Liver (tissue), 3 donors: ENCODE results near the gene VSTM2L.

Experiments used
- EGR1 ChIP-seq, 2 donors: IDR thresholded peaks; 2 replicates each; pipeline ENCODE4 v1.6.1; 2016 to 2018; ENCODE audit warnings: antibody characterized with exemption in 2 of 2, low read depth in 2 of 2
- FOXA1 ChIP-seq: IDR thresholded peaks from 2 replicates; pipeline ENCODE4 v1.6.1; 2016; ENCODE audit warnings: antibody characterized with exemption
- GABPA ChIP-seq, 2 donors: IDR thresholded peaks in 1 of 2; conservative IDR thresholded peaks in 1 of 2; 2 replicates each; pipeline ENCODE4 v1.6.1; 2016; ENCODE audit warnings: antibody characterized with exemption in 2 of 2, mild to moderate bottlenecking in 1 of 2, moderate library complexity in 1 of 2
- NR2F2 ChIP-seq: IDR thresholded peaks from 2 replicates; pipeline ENCODE4 v1.6.1; 2016; ENCODE audit warnings: antibody characterized with exemption
- SP1 ChIP-seq: IDR thresholded peaks from 2 replicates; pipeline ENCODE4 v1.6.1; 2018; ENCODE audit warnings: antibody characterized with exemption, mild to moderate bottlenecking
- TAF1 ChIP-seq: conservative IDR thresholded peaks from 2 replicates; pipeline ENCODE4 v1.6.1; 2016; ENCODE audit warnings: antibody characterized with exemption, mild to moderate bottlenecking
- YY1 ChIP-seq: IDR thresholded peaks from 2 replicates; pipeline ENCODE4 v1.6.1; 2016; ENCODE audit warnings: antibody characterized with exemption, mild to moderate bottlenecking
- TF ChIP-seq, protein P1 (sequence below): IDR thresholded peaks from 2 replicates; pipeline ENCODE4 v1.6.1; 2016; ENCODE audit warnings: antibody characterized with exemption
- TF ChIP-seq, protein P2 (sequence below): fragments of 150-350 bp; IDR thresholded peaks from 2 replicates; pipeline ENCODE4 v1.5.1; 2017; ENCODE audit warnings: improper control_type of control experiment, low read depth, low read length; ENCODE audit not compliant: missing input control
- TF ChIP-seq, protein P3 (sequence below): IDR thresholded peaks from 2 replicates; pipeline ENCODE4 v1.6.1; 2016; ENCODE audit warnings: antibody characterized with exemption
- TF ChIP-seq, protein P4 (sequence below): IDR thresholded peaks from 2 replicates; pipeline ENCODE4 v1.6.1; 2016; ENCODE audit warnings: antibody characterized with exemption
- TF ChIP-seq, protein P5 (sequence below): IDR thresholded peaks from 2 replicates; pipeline ENCODE4 v1.6.1; 2016; ENCODE audit warnings: antibody characterized with exemption, mild to moderate bottlenecking
- donor health status: healthy.
- donor health status: healthy.

DNA sequence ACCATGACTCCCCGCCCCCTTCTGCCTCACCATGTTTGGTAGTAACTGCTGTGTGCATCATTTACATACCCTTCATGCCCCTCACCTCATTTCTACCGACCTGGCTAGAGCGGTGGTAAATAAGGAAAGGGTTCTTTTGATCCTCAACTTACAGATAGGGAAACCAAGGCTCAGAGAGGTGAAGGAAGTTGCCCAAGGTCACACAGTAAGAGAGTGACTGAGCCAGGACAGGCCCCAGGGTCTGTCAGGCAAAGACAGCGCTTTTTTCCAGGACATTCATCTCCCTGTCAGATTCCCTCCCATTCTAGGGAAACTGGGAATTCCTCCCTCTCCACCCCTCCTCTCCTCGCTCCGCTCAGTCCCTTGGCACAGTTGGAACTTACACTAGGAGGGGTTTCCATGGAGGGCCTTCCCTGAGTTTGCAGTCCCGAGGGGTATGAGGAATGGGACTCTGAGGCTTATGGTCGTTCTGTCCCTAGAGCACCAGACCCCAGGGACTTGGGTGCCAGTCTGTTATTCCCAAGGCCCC, 2.0 kb downstream of the VSTM2L start:
- TF ChIP-seq, protein P1, sequence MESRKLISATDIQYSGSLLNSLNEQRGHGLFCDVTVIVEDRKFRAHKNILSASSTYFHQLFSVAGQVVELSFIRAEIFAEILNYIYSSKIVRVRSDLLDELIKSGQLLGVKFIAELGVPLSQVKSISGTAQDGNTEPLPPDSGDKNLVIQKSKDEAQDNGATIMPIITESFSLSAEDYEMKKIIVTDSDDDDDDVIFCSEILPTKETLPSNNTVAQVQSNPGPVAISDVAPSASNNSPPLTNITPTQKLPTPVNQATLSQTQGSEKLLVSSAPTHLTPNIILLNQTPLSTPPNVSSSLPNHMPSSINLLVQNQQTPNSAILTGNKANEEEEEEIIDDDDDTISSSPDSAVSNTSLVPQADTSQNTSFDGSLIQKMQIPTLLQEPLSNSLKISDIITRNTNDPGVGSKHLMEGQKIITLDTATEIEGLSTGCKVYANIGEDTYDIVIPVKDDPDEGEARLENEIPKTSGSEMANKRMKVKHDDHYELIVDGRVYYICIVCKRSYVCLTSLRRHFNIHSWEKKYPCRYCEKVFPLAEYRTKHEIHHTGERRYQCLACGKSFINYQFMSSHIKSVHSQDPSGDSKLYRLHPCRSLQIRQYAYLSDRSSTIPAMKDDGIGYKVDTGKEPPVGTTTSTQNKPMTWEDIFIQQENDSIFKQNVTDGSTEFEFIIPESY, result no peak
- TF ChIP-seq, protein P2, sequence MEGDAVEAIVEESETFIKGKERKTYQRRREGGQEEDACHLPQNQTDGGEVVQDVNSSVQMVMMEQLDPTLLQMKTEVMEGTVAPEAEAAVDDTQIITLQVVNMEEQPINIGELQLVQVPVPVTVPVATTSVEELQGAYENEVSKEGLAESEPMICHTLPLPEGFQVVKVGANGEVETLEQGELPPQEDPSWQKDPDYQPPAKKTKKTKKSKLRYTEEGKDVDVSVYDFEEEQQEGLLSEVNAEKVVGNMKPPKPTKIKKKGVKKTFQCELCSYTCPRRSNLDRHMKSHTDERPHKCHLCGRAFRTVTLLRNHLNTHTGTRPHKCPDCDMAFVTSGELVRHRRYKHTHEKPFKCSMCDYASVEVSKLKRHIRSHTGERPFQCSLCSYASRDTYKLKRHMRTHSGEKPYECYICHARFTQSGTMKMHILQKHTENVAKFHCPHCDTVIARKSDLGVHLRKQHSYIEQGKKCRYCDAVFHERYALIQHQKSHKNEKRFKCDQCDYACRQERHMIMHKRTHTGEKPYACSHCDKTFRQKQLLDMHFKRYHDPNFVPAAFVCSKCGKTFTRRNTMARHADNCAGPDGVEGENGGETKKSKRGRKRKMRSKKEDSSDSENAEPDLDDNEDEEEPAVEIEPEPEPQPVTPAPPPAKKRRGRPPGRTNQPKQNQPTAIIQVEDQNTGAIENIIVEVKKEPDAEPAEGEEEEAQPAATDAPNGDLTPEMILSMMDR, result no peak
- TF ChIP-seq YY1, result no peak
- TF ChIP-seq, protein P3, sequence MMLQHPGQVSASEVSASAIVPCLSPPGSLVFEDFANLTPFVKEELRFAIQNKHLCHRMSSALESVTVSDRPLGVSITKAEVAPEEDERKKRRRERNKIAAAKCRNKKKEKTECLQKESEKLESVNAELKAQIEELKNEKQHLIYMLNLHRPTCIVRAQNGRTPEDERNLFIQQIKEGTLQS, result no peak
- TF ChIP-seq, protein P4, sequence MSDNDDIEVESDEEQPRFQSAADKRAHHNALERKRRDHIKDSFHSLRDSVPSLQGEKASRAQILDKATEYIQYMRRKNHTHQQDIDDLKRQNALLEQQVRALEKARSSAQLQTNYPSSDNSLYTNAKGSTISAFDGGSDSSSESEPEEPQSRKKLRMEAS, result no peak
- TF ChIP-seq GABPA (IDR thresholded peaks at IDR 0.05 in 1 of 2, conservative IDR thresholded peaks at IDR 0.05 in 1 of 2), result no peak
- TF ChIP-seq TAF1, result no peak
- TF ChIP-seq FOXA1, result no peak
- TF ChIP-seq, protein P5, sequence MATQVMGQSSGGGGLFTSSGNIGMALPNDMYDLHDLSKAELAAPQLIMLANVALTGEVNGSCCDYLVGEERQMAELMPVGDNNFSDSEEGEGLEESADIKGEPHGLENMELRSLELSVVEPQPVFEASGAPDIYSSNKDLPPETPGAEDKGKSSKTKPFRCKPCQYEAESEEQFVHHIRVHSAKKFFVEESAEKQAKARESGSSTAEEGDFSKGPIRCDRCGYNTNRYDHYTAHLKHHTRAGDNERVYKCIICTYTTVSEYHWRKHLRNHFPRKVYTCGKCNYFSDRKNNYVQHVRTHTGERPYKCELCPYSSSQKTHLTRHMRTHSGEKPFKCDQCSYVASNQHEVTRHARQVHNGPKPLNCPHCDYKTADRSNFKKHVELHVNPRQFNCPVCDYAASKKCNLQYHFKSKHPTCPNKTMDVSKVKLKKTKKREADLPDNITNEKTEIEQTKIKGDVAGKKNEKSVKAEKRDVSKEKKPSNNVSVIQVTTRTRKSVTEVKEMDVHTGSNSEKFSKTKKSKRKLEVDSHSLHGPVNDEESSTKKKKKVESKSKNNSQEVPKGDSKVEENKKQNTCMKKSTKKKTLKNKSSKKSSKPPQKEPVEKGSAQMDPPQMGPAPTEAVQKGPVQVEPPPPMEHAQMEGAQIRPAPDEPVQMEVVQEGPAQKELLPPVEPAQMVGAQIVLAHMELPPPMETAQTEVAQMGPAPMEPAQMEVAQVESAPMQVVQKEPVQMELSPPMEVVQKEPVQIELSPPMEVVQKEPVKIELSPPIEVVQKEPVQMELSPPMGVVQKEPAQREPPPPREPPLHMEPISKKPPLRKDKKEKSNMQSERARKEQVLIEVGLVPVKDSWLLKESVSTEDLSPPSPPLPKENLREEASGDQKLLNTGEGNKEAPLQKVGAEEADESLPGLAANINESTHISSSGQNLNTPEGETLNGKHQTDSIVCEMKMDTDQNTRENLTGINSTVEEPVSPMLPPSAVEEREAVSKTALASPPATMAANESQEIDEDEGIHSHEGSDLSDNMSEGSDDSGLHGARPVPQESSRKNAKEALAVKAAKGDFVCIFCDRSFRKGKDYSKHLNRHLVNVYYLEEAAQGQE, result no peak
- no peak for TF ChIP-seq NR2F2
- no peak for TF ChIP-seq SP1
- TF ChIP-seq EGR1 (IDR thresholded peaks at IDR 0.05; ENCODE audit: low read depth in 2 of 2), result no peak
